KOPT-K1 (cell line): Measurements from ENCODE around the gene STK32B.

Experiments used
- H3K27ac ChIP-seq: fragments of 200-600 bp; sonication (generic); 2 replicates; pipeline ENCODE4 v1.5.1; 2016; ENCODE audit warnings: antibody characterized with exemption, mild to moderate bottlenecking, low read depth, low read length; ENCODE audit not compliant: poor library complexity, severe bottlenecking
- H3K36me3 ChIP-seq: fragments of 200-600 bp; sonication (generic); 2 replicates; pipeline ENCODE4 v1.5.1; 2017; ENCODE audit warnings: antibody characterized with exemption, mild to moderate bottlenecking, low read length, moderate library complexity; ENCODE audit not compliant: insufficient read depth
- H3K9me3 ChIP-seq: fragments of 200-600 bp; sonication (generic); 2 replicates; pipeline ENCODE4 v1.5.1; 2017; ENCODE audit warnings: antibody characterized with exemption, low read length, mild to moderate bottlenecking; ENCODE audit not compliant: insufficient read depth, poor library complexity, severe bottlenecking

The STK32B gene

GRCh38 chr4:5200513-5200912 is 149.2 kb downstream of the STK32B start:
- Histone ChIP-seq H3K36me3 (no peaks in the 10 kb centered on the region), H3K27ac (no peak overlapping the region), H3K9me3 (no peaks in the 10 kb centered on the region)

DNA sequence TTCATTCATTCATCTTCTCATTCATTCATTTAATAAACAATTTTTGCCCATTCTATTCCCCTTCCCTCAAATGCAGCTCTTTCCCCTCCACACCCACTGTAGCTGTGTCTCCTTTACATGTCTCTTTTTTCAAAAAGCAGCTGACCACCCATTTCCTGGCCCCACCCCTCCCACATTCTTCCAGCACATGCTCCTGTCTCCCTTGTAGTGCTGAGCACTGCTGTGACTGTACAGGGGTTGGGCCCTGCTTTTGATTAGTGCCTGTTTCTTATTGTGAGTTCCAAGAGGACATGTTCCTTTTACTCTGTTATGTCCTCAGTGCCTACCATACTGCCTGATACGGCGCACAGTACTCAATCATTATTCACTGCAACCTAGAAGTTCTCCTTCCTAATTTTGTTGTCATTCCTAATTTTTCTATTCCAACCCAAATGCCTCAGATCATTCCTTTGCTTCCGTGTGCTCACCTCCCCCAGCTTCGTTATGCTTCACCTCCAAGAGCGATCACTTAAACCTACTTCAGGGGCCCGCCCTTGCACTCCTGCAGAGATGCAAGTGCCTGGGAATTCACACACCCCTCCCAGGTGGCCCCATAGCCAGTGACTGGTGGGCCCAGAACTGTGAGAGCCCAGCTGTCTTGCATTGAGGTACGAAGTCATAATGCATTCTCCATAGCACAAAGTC is 152.2 kb downstream of the STK32B start:
- H3K36me3 ChIP-seq: no peaks in the 10 kb centered on the region

DNA sequence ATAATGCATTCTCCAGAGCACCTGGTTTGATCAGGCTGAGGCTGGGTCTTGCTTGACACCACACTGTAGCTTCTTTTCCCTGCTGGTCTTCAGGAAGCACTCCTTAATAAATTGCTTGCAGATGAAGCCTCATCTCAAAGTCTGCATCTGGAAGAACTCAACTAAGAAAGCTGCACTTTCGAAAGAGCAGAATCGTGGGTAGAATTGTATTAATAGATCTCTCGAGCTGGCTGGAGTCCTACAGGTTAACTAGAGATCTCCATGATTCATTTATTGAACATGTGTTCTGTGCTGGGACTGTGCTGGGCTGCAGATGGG is 152.7 kb downstream of the STK32B start:
- Histone ChIP-seq H3K36me3 (no peaks in the 10 kb centered on the region), H3K9me3 (peaks cover 8% of the 10 kb centered on the region), H3K27ac (no peak overlapping the region)

More for the DNA sequence above, 152.2 kb downstream of the STK32B start:
- Histone ChIP-seq H3K27ac (no peak overlapping the region), H3K9me3 (peaks cover 8% of the 10 kb centered on the region)

DNA sequence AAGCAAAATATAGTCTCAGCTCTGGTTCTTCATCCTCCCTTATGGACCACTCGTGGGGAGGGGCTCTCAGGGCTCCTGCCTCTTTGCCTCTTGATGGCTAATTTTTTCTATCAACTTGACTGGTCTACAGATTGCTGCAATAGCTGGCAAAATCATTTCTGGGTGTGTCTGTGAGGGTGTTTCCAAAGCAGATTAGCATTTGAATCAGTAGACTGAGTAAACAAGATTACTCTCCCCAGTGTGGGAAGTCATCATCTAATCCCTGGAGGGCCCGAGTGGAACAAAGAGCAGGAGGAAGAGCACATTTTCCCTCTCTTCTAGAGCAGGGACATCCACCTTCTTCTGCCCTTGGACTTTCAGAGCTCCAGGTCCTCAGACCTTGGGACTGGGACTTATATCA is 153.5 kb downstream of the STK32B start:
- Histone ChIP-seq H3K9me3 (peaks cover 8% of the 10 kb centered on the region), H3K36me3 (no peaks in the 10 kb centered on the region), H3K27ac (no peak overlapping the region)

- H3K36me3 ChIP-seq: no peaks in the 10 kb centered on the region
- no peak overlapping the region for H3K27ac ChIP-seq
- peaks cover 8% of the 10 kb centered on the region for H3K9me3 ChIP-seq
Measured at GRCh38 chr4:5206016-5206790, 154.9 kb downstream of the STK32B start.

GRCh38 chr4:5209862-5210261 is 158.6 kb downstream of the STK32B start:
- H3K27ac ChIP-seq: no peak overlapping the region
- H3K9me3 ChIP-seq: peaks cover 8% of the 10 kb centered on the region

GRCh38 chr4:5211282-5211839 is 160.1 kb downstream of the STK32B start:
- Histone ChIP-seq H3K27ac (no peak overlapping the region), H3K9me3 (peaks cover 8% of the 10 kb centered on the region), H3K36me3 (no peaks in the 10 kb centered on the region)

More at GRCh38 chr4:5209862-5210261, 158.6 kb downstream of the STK32B start:
- no peaks in the 10 kb centered on the region for H3K36me3 ChIP-seq

- Histone ChIP-seq H3K27ac (no peak overlapping the region), H3K9me3 (peaks cover 6% of the 10 kb centered on the region), H3K36me3 (no peaks in the 10 kb centered on the region)
Measured at GRCh38 chr4:5212255-5213013, 161.2 kb downstream of the STK32B start.

DNA sequence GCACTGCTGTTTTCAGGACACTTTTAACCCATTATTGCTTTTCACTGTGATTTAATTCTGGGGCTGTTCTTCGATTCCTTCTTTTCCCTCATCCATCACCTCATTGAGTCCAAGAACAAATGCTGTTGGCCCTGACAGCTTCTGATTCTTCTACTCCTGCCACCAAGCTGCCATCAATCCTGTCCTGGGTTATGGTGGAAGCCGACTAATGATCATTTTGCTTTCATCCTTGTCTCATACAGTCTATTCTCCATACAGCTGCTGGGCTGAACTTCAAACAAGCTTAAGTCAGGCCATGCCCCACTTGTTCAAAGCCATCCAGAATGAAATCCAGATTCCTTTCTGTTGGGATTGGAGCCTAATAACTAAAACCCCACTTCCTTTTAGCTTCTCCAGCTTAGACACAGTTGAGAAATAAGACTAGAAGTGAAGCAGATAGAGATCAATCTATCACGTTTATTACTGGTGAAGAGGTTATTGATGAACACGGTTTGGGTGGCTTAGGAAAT is 161.9 kb downstream of the STK32B start:
- Histone ChIP-seq H3K36me3 (no peaks in the 10 kb centered on the region), H3K9me3 (no peaks in the 10 kb centered on the region), H3K27ac (no peak overlapping the region)

GRCh38 chr4:5215321-5215720 is 164.0 kb downstream of the STK32B start:
- H3K27ac ChIP-seq: no peak overlapping the region

GRCh38 chr4:5217421-5217820 is 166.1 kb downstream of the STK32B start:
- H3K9me3 ChIP-seq: peaks cover 12% of the 10 kb centered on the region
- H3K27ac ChIP-seq: no peak overlapping the region
- H3K36me3 ChIP-seq: no peaks in the 10 kb centered on the region

More at GRCh38 chr4:5215321-5215720, 164.0 kb downstream of the STK32B start:
- H3K36me3 ChIP-seq: no peaks in the 10 kb centered on the region
- no peaks in the 10 kb centered on the region for H3K9me3 ChIP-seq

DNA sequence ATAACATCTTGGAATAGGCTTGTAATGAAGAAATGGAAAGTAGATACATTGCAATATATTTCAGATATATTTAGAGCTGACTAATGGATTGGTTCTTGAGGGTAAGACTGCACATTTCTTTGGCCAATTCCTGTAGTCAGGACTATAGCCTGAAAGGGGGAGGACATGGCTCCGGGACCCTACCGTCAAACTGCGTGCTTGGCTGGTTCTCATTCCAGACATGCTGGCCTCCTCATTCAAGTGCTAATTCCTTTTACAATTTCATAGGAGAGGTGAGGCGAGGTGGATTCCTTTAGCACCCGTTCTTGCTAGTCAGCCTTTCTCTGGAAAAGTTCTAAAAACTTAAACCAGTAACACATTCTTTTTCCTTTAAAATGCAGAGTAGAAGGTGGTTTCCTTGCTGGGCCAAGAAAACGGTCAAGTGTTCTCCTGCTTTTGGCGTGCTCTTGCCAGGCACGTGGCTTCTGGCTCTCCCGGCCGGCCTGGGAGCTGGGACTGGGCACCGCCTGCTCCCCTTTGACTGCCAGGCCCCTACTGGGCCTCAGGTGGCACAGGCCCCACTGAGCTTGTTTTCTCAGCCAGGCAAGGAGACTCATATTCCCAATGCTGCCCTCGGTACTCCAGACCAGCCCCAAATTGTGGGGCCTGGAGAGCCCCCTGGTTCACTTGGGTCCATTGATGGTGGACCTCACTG is 167.2 kb downstream of the STK32B start:
- no peaks in the 10 kb centered on the region for H3K36me3 ChIP-seq
- H3K9me3 ChIP-seq: peaks cover 13% of the 10 kb centered on the region
- H3K27ac ChIP-seq: no peak overlapping the region

DNA sequence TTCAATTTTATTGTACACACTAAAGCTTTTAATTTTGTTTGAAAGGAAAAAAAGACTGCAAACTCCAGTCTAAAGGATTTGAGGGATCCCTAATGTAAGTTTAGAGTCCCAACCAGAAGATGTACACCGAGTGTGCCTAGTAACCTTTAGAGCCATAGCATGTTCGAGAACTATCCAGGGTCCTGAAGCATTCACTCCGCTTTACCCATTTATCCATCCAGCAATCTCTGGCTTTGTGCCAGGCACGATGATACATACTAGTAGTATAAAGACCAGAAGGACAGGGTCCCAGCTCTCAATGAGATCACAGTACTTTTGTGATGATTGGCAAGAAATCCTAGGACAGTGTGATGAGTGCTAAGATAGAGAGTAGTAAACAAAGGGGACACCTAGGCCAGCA is 168.7 kb downstream of the STK32B start:
- Histone ChIP-seq H3K9me3 (peaks cover 13% of the 10 kb centered on the region), H3K27ac (no peak overlapping the region), H3K36me3 (no peaks in the 10 kb centered on the region)

GRCh38 chr4:5222047-5222446 is 170.8 kb downstream of the STK32B start:
- Histone ChIP-seq H3K36me3 (no peaks in the 10 kb centered on the region), H3K27ac (no peak overlapping the region), H3K9me3 (peaks cover 13% of the 10 kb centered on the region)
